Transverse colon (tissue), 3 donors: ENCODE data around the gene SLC6A4.

Source experiments
- CTCF ChIP-seq, 5 experiments: fragments of 200-600 bp in 3 of 5; fragments of 450-650 bp in 2 of 5; sonication (generic) in 3 of 5; IDR thresholded peaks; 1 replicate in 2 of 5; 2 replicates in 3 of 5; pipeline ENCODE4 v1.5.1; 2016 to 2017; ENCODE audit warnings: antibody characterized with exemption in 5 of 5, inconsistent platforms in 3 of 5, mild to moderate bottlenecking in 2 of 5, moderate library complexity in 1 of 5
- POLR2A ChIP-seq: fragments of 450-650 bp; IDR thresholded peaks from one replicate; pipeline ENCODE4 v1.6.1; 2016; ENCODE audit warnings: antibody characterized with exemption, mild to moderate bottlenecking, moderate library complexity

- TF ChIP-seq CTCF (IDR thresholded peaks at IDR 0.05) (no peak), POLR2A (no peak)
These were observed 16.4 kb upstream of the SLC6A4 start for GRCh38 chr17:30251931-30252330.
